Amniotic epithelial cell (primary cell): ENCODE measurements around the gene SCYGR2.
A peak's percentile ranks its signal among the peaks of the same experiment; 100 is the strongest.
"Not testable (repeated sequence)": the region's sequence is repeated elsewhere in the genome, so short reads cannot be mapped to it uniquely, and the experiment has no call there.

Experiments
- DNase-seq: peaks from one replicate; pipeline ENCODE4 v3.0.0-alpha.2; 2010; ENCODE audit warnings: low read depth

The SCYGR2 gene, protein sequence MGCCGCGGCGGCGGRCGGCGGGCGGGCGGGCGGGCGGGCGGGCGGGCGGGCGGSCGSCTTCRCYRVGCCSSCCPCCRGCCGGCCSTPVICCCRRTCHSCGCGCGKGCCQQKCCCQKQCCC

DNA sequence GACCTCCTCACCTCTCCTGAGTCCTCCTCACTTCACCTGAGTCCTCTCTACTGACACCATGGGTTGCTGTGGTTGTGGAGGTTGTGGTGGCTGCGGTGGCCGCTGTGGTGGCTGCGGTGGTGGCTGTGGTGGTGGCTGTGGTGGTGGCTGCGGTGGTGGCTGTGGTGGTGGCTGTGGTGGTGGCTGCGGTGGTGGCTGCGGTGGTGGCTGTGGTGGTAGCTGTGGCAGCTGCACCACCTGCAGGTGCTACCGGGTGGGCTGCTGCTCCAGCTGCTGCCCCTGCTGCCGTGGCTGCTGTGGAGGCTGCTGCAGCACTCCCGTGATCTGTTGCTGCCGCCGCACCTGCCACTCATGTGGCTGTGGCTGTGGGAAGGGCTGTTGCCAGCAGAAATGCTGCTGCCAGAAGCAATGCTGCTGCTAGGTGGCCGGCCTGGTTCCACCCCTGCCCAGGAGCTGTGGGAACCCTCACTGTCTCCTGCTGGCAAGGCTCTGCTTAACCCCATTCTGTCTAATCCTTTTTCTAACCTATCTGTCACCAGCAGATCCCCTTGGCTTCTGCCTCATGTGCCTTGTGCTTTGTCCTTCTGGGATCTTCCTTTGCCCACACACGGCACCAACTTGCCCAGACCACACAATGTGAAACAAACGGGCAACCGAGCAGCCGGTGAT, at the start of gene SCYGR2:
Gene SCYGR2 (plus strand): TSS at position 59 of the 669 bp plus-strand sequence. CDS start 0 bp downstream, at position 59.
- not testable (repeated sequence) for DNase-seq

DNA sequence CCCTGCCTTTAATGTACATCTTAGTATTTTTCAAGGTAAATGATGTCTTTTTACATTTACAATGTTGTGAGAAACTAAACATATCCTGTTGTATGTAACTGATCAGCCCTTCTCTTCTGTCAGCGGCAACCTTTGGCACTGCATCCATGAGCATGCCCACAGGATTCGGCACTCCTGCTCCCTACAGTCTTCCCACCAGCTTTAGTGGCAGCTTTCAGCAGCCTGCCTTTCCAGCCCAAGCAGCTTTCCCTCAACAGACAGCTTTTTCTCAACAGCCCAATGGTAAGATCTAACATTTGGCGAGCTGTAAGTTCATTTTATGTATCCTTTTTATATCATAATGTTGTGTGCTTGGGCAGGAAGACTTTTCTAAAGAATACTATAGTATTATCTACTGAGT, 46.9 kb upstream of the SCYGR2 start:
- DNase-seq: no peak

- no peak for DNase-seq
Observed at GRCh38 chr2:227562581-227562980, 36.1 kb upstream of the SCYGR2 start.

DNA sequence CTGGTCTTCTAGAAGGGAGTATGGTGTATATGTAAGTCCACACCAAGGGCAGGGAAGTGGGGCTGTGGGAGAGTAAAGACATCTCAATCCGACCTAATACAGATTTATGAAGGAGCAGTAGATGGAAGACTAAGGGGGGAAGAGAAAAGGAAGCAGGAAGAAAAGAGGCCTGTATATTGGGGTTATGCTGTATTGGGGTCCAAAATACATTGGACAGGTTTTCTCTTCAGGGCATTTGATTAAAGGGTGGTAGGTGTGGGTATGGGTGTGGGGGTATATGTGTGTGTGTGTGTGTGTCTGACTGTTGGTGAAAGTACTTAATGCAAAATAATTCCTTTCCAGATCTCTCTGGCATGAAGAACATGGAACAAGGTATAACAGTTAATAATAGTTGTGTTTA, 33.6 kb upstream of the SCYGR2 start:
- no peak for DNase-seq

- no peak for DNase-seq
Observed at GRCh38 chr2:227566012-227566411, 32.7 kb upstream of the SCYGR2 start.

DNA sequence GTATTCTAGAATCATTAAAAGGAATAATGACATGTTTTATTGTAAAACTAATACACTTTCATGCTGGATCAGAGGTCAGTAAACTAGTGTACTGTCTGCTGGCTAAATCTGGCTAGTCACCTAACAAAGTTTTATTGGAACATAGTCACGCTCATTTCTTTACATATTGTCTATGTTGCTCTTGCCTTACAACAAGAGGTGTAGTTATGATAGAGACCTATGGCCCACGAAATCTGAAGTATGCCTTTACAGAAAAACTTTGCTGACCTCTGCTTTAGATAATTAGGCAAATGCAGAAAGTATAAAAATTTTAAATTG, 29.9 kb upstream of the SCYGR2 start:
- no peak for DNase-seq

DNA sequence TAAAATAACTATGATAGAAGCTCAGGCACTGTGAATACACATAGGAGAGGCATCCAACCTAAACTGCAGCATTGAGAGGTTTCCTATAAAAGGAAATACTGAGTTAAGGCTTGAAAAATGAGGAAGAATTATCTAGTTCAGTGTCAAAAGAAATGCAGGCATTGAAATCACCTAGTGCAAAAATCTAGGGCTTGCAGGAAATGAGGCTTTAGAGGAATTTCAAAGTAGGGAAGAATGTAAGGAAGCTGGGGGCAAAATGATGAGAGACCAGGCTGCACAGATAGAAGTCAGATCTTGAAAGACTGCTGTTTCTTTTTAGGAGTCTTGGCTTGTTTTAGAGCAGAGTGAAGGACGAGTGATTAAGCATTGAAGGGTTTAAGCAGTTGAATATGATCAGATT, 28.1 kb upstream of the SCYGR2 start:
- DNase-seq: no peak

DNA sequence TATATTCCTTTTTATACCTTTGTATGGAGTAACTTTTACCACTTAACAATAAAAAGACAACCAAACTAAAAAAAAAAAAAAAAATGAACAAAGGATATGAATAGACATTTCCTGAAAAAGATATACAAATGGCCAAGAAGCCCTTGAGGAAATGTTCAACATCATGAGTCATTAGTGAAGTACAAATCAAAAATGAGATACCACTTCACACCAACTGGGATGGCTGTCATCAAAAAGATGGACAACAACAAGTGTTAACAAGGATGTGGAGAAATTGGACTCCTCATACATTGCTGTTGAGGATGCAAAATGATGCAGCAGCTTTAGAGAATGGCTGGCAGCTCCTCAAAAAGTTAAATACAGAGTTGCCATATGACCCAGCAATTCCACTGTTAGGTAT, 22.6 kb upstream of the SCYGR2 start:
- DNase-seq: peak; percentile 20

DNA sequence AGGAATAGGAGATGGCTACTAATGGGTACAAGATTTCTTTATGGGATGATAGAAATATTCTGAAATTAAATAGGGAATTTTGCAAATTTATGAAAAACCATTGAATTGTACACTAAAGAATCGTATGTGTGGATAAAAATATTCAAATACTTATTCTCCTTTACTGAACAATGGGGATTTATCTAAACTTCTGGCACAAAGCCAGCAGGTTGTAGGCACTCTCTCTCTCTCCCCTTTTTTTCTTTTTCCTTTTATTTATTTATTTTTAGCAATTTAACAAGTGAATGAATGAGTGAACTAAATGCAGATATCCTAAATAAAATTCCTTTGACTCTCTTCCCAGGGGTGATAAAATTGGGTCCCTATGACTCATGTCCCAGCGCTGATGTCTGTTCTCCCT, 21.9 kb upstream of the SCYGR2 start:
- no peak for DNase-seq

GRCh38 chr2:227577555-227577954, 21.1 kb upstream of the SCYGR2 start:
- no peak for DNase-seq

DNA sequence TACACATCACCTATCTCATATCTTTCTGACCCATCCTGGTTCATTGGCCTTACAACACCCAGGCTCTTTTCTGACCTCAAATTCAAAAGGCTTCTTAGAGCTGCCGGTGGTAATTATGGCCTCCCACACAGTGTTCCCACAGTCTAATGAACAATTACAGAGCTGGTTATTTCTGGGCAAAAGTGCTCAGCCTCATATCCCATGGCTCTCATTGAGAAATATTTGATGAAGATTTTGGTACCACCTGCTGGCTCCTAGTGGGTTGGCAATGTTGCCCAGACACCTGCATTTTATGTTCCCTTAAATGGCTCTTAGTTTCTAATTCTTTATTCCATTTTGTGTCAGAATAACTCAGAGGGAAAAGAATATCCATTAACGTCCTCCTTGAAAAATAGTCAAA, 20.1 kb upstream of the SCYGR2 start:
- no peak for DNase-seq

DNA sequence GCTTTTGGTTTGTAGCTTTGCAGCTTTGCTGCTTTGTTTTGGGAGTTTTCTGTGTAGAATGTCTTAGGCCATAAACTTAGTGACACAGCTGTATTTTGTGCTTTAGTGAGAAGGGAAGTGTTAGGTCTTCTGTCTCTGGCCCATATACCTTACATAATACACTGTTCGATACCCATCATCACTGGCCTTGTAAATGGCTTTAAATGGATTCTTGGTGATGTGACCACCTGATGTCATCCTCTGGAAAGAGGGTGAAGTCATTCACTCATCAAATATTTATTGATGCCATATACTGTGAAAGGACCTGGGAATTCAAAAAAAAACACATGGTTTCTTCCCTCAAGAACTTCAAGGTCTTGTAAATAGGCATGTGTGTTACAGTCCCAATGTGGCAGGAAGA, 18.9 kb upstream of the SCYGR2 start:
- no peak for DNase-seq

GRCh38 chr2:227582369-227582768, 16.3 kb upstream of the SCYGR2 start:
- DNase-seq: no peak

- DNase-seq: peak; percentile 33
Observed at GRCh38 chr2:227592694-227593387, 5.9 kb upstream of the SCYGR2 start.

- no peak for DNase-seq
Observed at GRCh38 chr2:227595797-227596196, 2.9 kb upstream of the SCYGR2 start.

DNA sequence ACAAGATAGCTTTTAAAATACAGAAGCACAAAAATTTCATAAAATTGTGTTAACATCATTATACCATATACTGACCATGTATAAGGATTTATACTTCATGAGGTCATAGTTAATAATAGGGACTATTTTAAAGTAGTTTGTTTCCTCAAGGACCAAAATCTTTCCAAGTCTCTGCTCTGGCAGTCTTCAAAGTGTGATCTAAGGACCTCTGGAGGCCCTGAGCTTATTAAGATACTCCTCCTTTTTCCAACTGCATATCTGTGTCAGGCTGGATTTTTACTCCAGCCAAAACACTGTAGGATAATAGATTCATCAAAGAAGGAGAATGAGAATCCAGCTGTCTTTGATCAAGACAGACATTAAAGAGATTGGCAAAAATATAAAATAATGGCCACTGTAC, 1.7 kb upstream of the SCYGR2 start:
- no peak for DNase-seq

- DNase-seq: no peak
Observed at GRCh38 chr2:227597998-227598397, 695 bp upstream of the SCYGR2 start.

DNA sequence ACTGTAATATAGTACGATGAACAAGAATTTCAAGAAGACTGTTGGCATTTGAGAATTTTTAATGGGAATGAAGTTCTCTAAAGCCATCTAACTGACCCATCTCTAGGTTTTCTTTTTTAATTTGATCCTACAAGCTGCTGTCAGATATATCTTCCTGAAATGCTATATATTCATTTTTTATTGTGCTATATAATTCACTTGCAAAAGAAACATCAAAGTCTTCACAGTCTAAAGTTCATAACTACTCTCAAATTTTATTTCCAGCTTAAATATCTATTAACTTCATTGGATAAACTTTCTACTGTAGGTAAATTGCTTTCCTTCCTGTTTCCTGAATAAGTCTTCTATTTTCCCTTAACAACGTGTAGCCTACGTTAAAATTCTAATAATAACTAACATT, 3.7 kb downstream of the SCYGR2 start:
- no peak for DNase-seq

DNA sequence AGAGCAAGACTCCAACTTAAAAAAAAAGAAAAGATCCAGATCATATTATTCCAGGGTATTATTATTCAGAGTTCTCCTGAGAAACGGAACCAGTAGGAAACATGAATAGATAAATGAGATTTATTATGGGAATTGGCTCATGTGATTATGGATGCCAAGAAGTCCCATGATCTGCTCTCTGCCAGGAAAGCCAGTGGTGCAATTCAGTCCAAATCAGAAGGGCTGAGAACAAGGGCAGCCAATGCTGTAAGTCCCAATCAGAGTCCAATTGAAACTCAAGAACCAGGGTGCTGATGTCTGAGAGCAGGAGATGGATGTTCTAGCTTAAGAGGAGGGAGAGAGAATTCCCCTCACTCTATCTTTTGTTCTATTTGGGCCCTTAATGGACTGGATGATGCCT, 7.8 kb downstream of the SCYGR2 start:
- DNase-seq: peak; percentile 49

DNA sequence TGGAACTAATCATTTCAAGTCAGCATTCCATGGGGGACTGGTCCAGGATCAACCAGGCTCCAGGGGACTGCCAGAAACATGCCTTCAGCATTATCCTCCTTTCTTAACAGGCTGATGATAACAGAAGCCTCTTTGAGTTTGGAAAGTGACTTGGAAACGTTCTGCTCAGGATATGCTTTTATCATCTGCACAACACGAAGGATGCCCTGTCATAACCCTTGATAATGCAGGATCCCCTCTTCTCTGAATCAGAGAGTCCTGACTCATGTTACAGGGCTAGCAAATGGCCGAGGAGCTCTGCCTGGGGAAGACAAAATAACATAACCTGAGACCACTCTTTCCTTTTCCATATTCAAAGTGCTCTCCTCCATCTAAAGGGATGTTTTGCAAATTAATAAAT, 9.2 kb downstream of the SCYGR2 start:
- DNase-seq: peak; percentile 58

GRCh38 chr2:227608561-227609338, 10.1 kb downstream of the SCYGR2 start:
- no peak for DNase-seq

GRCh38 chr2:227610123-227610522, 11.4 kb downstream of the SCYGR2 start:
- no peak for DNase-seq
